Esophagus muscularis mucosa (tissue), 4 donors: ENCODE measurements around the gene CDC42BPA.

Experiments used
- EP300 ChIP-seq: sonication (generic); formaldehyde crosslinking; IDR thresholded peaks from one replicate; pipeline ENCODE4 v1.6.1; 2017; ENCODE audit warnings: antibody characterized with exemption
- POLR2A ChIP-seq: fragments of 450-650 bp; IDR thresholded peaks from one replicate; pipeline ENCODE4 v1.6.1; 2017; ENCODE audit warnings: antibody characterized with exemption, moderate library complexity, mild to moderate bottlenecking, low read depth
- TF ChIP-seq, protein P1 (sequence below), 3 experiments: fragments of 200-600 bp in 2 of 3; fragments of 450-650 bp in 1 of 3; sonication (generic) in 2 of 3; IDR thresholded peaks; one replicate each; pipeline ENCODE4 v1.5.1; 2017 to 2019; ENCODE audit warnings: antibody characterized with exemption in 3 of 3, mild to moderate bottlenecking in 2 of 3, moderate library complexity in 1 of 3

DNA sequence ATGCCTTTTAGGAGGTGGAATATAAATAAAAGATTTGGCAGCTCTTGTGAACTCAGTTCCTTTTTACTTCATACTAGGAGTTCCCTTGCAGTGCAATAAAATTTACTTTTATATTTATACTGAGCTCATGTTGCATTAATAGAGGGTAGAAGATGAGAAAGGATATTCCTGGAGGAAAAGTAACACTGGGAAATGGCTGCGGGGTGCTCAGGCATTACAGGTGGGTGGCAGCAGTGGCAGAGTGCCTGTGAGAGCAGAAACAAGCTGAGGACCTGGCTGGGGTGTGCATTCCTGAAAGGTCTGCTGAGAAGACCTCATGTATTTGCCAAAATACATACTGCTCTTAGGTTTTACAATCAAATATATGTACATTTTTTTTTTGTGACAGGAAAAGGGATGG is 251.3 kb downstream of the CDC42BPA start:
- no peak for TF ChIP-seq POLR2A
- TF ChIP-seq, protein P1, sequence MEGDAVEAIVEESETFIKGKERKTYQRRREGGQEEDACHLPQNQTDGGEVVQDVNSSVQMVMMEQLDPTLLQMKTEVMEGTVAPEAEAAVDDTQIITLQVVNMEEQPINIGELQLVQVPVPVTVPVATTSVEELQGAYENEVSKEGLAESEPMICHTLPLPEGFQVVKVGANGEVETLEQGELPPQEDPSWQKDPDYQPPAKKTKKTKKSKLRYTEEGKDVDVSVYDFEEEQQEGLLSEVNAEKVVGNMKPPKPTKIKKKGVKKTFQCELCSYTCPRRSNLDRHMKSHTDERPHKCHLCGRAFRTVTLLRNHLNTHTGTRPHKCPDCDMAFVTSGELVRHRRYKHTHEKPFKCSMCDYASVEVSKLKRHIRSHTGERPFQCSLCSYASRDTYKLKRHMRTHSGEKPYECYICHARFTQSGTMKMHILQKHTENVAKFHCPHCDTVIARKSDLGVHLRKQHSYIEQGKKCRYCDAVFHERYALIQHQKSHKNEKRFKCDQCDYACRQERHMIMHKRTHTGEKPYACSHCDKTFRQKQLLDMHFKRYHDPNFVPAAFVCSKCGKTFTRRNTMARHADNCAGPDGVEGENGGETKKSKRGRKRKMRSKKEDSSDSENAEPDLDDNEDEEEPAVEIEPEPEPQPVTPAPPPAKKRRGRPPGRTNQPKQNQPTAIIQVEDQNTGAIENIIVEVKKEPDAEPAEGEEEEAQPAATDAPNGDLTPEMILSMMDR (IDR thresholded peaks at IDR 0.05): no peak
- TF ChIP-seq EP300: no peak
